K562 (cell line): ENCODE data around the gene CCDC192. TPM values are rescaled to one million over a fixed set of nuclear protein-coding genes. Genes with fewer than 3 reads are reported as not detected.

Experiments used
- ATAC-seq: fragments of 200-7000 bp; cut with Tn5 transposase; 3 replicates; pipeline ENCODE4 v1.9.1; 2020; ENCODE audit warnings: moderate library complexity
- BruUV-seq: library from RNA; stranded (reverse); fragments of 400-500 nt; replicated peaks from 2 replicates; lab custom pipeline; 2021; lab: Mats Ljungman, UMichigan
- CTCF ChIA-PET: fragments of 300-600 bp; formaldehyde crosslinking; extraction: SDS; loops from one replicate; lab custom pipeline; 2021; ENCODE audit warnings: low intra/inter-chr PET ratio; lab: Yijun Ruan, JAX
- POLR2A ChIA-PET: fragments of 300-600, 350-650 bp; sonication (Branson Sonifier 250); formaldehyde crosslinking; extraction: SDS; loops from one replicate; lab custom pipeline; 2021; ENCODE audit warnings: antibody characterized with exemption, inconsistent platforms; lab: Yijun Ruan, JAX
- DNase-seq, 4 experiments: peaks; one replicate each; pipeline versions ENCODE4 v3.0.0 to v3.0.0-alpha.2; 2011 to 2018; ENCODE audit warnings: low spot score in 3 of 4, mixed read lengths in 3 of 4; ENCODE audit errors: extremely low read depth in 1 of 4
- FAIRE-seq: peaks from 2 replicates; lab custom pipeline; 2011; peaks lifted over from hg19 to GRCh38; lab: Jason Lieb, UNC
- H2AFZ ChIP-seq: 2 replicates; pipeline ENCODE4 v1.6.0; 2011; ENCODE audit warnings: low read depth, low read length, control low read depth, inconsistent platforms
- H3K27ac ChIP-seq: fragments of 200-600 bp; 3 replicates; pipeline ENCODE4 v1.8.0; 2011; ENCODE audit warnings: low read depth, mild to moderate bottlenecking, control low read depth, inconsistent platforms, low read length, moderate library complexity, mixed read lengths; ENCODE audit errors: extremely low read depth
- H3K27me3 ChIP-seq, 2 experiments: fragments of 300-600 bp in 1 of 2; 2 replicates in 1 of 2; 3 replicates in 1 of 2; pipeline versions ENCODE4 v1.6.0 to v1.8.0; 2011; ENCODE audit warnings: inconsistent platforms in 2 of 2, low read length in 2 of 2, mild to moderate bottlenecking in 1 of 2, mixed read lengths in 1 of 2, moderate library complexity in 1 of 2; ENCODE audit not compliant: control insufficient read depth in 2 of 2, insufficient read depth in 2 of 2
- H3K36me3 ChIP-seq: fragments of 300-600 bp; 3 replicates; pipeline ENCODE4 v1.8.0; 2011; ENCODE audit warnings: mild to moderate bottlenecking, low read length, inconsistent platforms; ENCODE audit not compliant: control insufficient read depth, insufficient read depth
- H3K4me1 ChIP-seq, 2 experiments: fragments of 200-600 bp in 1 of 2; replicated peaks in 1 of 2; 2 replicates in 1 of 2; 3 replicates in 1 of 2; pipeline versions ENCODE4 v1.5.1 to v1.8.0; 2011; ENCODE audit warnings: inconsistent platforms in 2 of 2, low read length in 2 of 2, mild to moderate bottlenecking in 1 of 2, mixed read lengths in 1 of 2, moderate library complexity in 1 of 2; ENCODE audit not compliant: control insufficient read depth in 2 of 2, insufficient read depth in 2 of 2
- H3K4me2 ChIP-seq: 2 replicates; pipeline ENCODE4 v1.6.1; 2011; ENCODE audit warnings: low read length, control low read depth, inconsistent platforms, mixed read lengths; ENCODE audit not compliant: insufficient read depth
- H3K4me3 ChIP-seq: fragments of 200-600 bp; sonication (generic), shearing (Covaris generic); 2 replicates; pipeline ENCODE4 v1.5.1; 2016; ENCODE audit warnings: control low read depth, inconsistent platforms
- H3K79me2 ChIP-seq: fragments of 200-600 bp; 3 replicates; pipeline ENCODE4 v1.8.0; 2011; ENCODE audit warnings: low read length, inconsistent platforms; ENCODE audit not compliant: control insufficient read depth, insufficient read depth
- H3K9ac ChIP-seq, 2 experiments: 2 replicates each; pipeline versions ENCODE4 v1.6.0 to v1.6.1; 2011; ENCODE audit warnings: low read depth in 2 of 2, low read length in 2 of 2, control low read depth in 1 of 2, inconsistent platforms in 1 of 2, mild to moderate bottlenecking in 1 of 2, mixed read lengths in 1 of 2; ENCODE audit not compliant: insufficient read depth in 1 of 2
- H3K9me1 ChIP-seq: one replicate; pipeline ENCODE4 v1.6.0; 2011; ENCODE audit warnings: inconsistent platforms, mild to moderate bottlenecking, low read length, moderate library complexity; ENCODE audit not compliant: control insufficient read depth, insufficient read depth
- H3K9me3 ChIP-seq: replicated peaks from 2 replicates; pipeline ENCODE4 v1.5.1; 2011; ENCODE audit warnings: low read depth, low read length, inconsistent platforms; ENCODE audit not compliant: control insufficient read depth, insufficient read depth
- H4K20me1 ChIP-seq: replicated peaks from 2 replicates; pipeline ENCODE4 v1.6.1; 2011; ENCODE audit warnings: low read length, inconsistent platforms, mixed read lengths; ENCODE audit not compliant: control insufficient read depth, insufficient read depth
- ELF2 ChIP-seq: fragments of 250-450 bp; sonication (Bioruptor Pico); IDR thresholded peaks from 2 replicates; pipeline ENCODE4 v1.5.0; 2021; ENCODE audit warnings: mild to moderate bottlenecking
- EP400 ChIP-seq: fragments of 450-650 bp; IDR thresholded peaks from 2 replicates; pipeline ENCODE4 v1.6.1; 2017; ENCODE audit warnings: antibody characterized with exemption, mild to moderate bottlenecking, moderate library complexity
- MAFK ChIP-seq: IDR thresholded peaks from 2 replicates; pipeline ENCODE4 v1.6.1; 2011; ENCODE audit warnings: low read length, improper control_type of control experiment
- MYNN ChIP-seq, 2 experiments: sonication (generic); formaldehyde crosslinking in 1 of 2; IDR thresholded peaks; 2 replicates each; pipeline versions ENCODE4 v1.5.0 to v1.6.1; 2016 to 2020; ENCODE audit warnings: antibody characterized with exemption in 1 of 2, missing genetic modification reagents in 1 of 2
- NCOA2 ChIP-seq, 2 experiments: fragments of 450-650 bp; IDR thresholded peaks; 2 replicates each; pipeline ENCODE4 v1.6.1; 2018; ENCODE audit warnings: mild to moderate bottlenecking in 2 of 2, moderate library complexity in 1 of 2; ENCODE audit not compliant: partially characterized antibody in 2 of 2
- POLR2G ChIP-seq: fragments of 200-400 bp; formaldehyde crosslinking; IDR thresholded peaks from 2 replicates; pipeline ENCODE4 v1.6.1; 2017; ENCODE audit warnings: low read depth, mild to moderate bottlenecking, antibody characterized with exemption, low read length, moderate library complexity
- RAD51 ChIP-seq: fragments of 450-650 bp; IDR thresholded peaks from 2 replicates; pipeline ENCODE4 v1.7.1; 2016; ENCODE audit warnings: low read depth, mild to moderate bottlenecking, borderline replicate concordance
- RNF219 ChIP-seq: fragments of 250-450 bp; sonication (Bioruptor Pico); IDR thresholded peaks from 2 replicates; pipeline ENCODE4 v1.5.0; 2022; ENCODE audit warnings: mild to moderate bottlenecking
- USF1 ChIP-seq: sonication (generic); formaldehyde crosslinking; IDR thresholded peaks from 2 replicates; pipeline ENCODE4 v1.9.0; 2022; ENCODE audit warnings: mild to moderate bottlenecking, missing genetic modification reagents
- ZNF77 ChIP-seq: fragments of 250-450 bp; sonication (Bioruptor Pico); IDR thresholded peaks from 2 replicates; pipeline ENCODE4 v1.5.0; 2020
- ZNF778 ChIP-seq: fragments of 450-650 bp; formaldehyde crosslinking; IDR thresholded peaks from 2 replicates; pipeline ENCODE4 v1.4.0; 2020; ENCODE audit warnings: mild to moderate bottlenecking, moderate library complexity
- WGBS: fragments of 100-300 bp; shearing (Covaris generic); methylation state at CpG from one replicate; pipeline ENCODE4 v1.1.6; 2016; ENCODE audit warnings: low coverage, mixed read lengths; ENCODE audit not compliant: insufficient coverage; ENCODE audit errors: missing lambda C conversion rate; 5-methylcytosine and 5-hydroxymethylcytosine counted together
- in situ Hi-C: fragments of 300-500 bp; cut with MboI; formaldehyde crosslinking; loops from 4 replicates; pipeline ENCODE4 v1.15.0; 2018; ENCODE audit warnings: inconsistent platforms, mixed read lengths
- intact Hi-C: fragments of 100-400 bp; cut with micrococcal nuclease; formaldehyde crosslinking; loops from 2 replicates; pipeline ENCODE4 v1.14.2; 2022
- polyA plus RNA-seq, 8 experiments: library from polyadenylated mRNA; depleted of rRNA in 4 of 8; stranded (reverse) in 5 of 8; unstranded in 3 of 8; fragments of >200 nt; fragmentation: Nextera tagmentation in 2 of 8; fragmentation: Illumina TruSeq in 1 of 8; extraction: Ambion mirVana in 2 of 8; extraction: Trizol in 1 of 8; gene quantifications; 2 replicates each; pipeline versions ENCODE4 v1.2.1 to v1.2.3, GENCODE V29; 2011 to 2014; ENCODE audit warnings: inconsistent platforms in 1 of 8, missing spikeins in 1 of 8
- total RNA-seq, 7 experiments: library from RNA; depleted of rRNA in 6 of 7; stranded (reverse); fragments of >200 nt in 6 of 7; fragmentation: Illumina TruSeq in 2 of 7; extraction: Trizol in 2 of 7; gene quantifications; 2 replicates each; pipeline versions ENCODE4 v1.2.1 to v1.2.3, GENCODE V29; 2011 to 2021; ENCODE audit warnings: low replicate concordance in 1 of 7
- TF ChIP-seq, protein P1 (sequence below): fragments of 250-450 bp; sonication (Bioruptor Pico); IDR thresholded peaks from 2 replicates; pipeline ENCODE4 v1.5.0; 2021; ENCODE audit warnings: mild to moderate bottlenecking, moderate library complexity
- TF ChIP-seq, protein P2 (sequence below): sonication (generic); formaldehyde crosslinking; IDR thresholded peaks from 2 replicates; pipeline ENCODE4 v1.8.0; 2022; ENCODE audit warnings: missing genetic modification reagents, mild to moderate bottlenecking, moderate library complexity, borderline replicate concordance

CCDC192 gene
- total and polyA plus RNA-seq, 9 of the 15 experiments (the other 6 are each of a cell fraction or from before 2014, with no cell fraction given) = 0.21 to 0.66 (median 0.38) TPM; not detected in 2

- POLR2A ChIA-PET = interaction anchor here (1.1 kb wide), 1 partner anchor 9 kb away, joined by 3 read pairs; no protein-coding TSS in a partner anchor
- no peaks in the 10 kb centered on the region for H3K9me3 ChIP-seq
- intact Hi-C loops (no loop called here), in situ Hi-C loops (no loop called here)
- H3K36me3 ChIP-seq = no peaks in the 10 kb centered on the region
- no peak overlapping the region for H3K4me2 ChIP-seq
- no peaks in the 10 kb centered on the region for H4K20me1 ChIP-seq
- H3K27ac ChIP-seq = no peak overlapping the region
- no peak overlapping the region for H3K4me3 ChIP-seq
- FAIRE-seq (no peak), DNase-seq (no peak), ATAC-seq (no peak)
- H3K4me1 ChIP-seq = no peaks in the 10 kb centered on the region
- H3K27me3 ChIP-seq = peaks cover 0 to 11% of the 10 kb centered on the region in 2 experiments; a peak in 2 of 5 replicates
- no peak for TF ChIP-seq MYNN (IDR thresholded peaks at IDR 0.05)
- TF ChIP-seq MYNN (CRISPR knock-in tag; IDR thresholded peaks at IDR 0.05) = no peak
- TF ChIP-seq, protein P1, sequence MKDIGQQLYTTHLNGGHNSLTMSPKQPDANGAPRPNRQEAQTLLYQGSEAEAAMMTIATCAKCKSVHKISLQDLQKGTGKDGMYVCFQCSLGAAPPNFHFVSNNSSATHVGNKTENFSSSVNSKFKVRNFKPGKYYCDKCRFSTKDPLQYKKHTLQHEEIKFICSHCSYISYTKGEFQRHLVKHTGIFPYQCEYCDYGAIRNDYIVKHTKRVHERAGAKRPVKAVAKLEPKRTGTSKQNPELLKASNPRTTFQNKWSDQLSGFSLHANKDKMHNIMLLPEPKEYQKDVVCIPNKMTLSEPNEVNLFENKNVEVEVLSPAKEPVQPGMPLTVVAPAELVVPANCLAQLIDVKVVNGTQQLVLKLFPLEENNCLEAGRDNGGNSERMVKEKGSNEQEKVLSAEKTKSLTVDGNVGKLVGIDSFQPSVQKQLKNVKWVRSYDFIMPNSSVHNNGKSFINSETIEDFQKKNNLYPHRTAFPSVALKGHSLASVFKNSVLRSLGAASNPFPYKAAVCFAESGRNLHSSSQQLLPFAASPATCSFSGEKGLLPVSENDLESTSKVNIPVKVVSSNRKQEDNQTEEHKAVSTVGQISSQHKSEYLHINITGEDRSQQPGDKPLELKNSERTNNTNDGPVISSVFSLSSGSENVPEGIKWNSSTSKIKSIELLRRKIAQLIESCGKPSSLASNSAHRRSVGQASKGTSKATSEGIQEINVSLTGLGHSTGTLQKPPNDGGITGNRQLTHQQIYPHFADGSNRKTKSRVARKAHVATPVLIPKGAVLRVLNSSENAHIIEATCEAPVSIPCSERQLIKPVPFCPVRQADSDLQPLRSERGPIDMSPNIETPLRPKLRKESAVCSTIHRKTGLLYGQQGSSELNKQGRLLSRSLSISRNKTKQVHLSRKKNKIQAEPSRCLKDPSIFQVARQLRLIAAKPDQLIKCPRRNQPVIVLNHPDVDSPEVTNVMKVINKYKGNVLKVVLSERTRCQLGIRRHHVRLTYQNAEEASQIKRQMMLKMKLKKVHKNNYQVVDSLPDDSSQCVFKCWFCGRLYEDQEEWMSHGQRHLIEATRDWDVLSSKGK (CRISPR knock-in tag) = no peak
- no peak for TF ChIP-seq EP400
- no peak for TF ChIP-seq ELF2 (CRISPR knock-in tag)
- no peak for TF ChIP-seq RNF219 (CRISPR knock-in tag)
- TF ChIP-seq RAD51 = no peak
- no peak for TF ChIP-seq NCOA2 (IDR thresholded peaks at IDR 0.05; ENCODE audit: partially characterized antibody in 2 of 2)
- TF ChIP-seq ZNF77 (CRISPR knock-in tag) = no peak
- no peak for TF ChIP-seq USF1 (CRISPR knock-in tag)
- TF ChIP-seq, protein P2, sequence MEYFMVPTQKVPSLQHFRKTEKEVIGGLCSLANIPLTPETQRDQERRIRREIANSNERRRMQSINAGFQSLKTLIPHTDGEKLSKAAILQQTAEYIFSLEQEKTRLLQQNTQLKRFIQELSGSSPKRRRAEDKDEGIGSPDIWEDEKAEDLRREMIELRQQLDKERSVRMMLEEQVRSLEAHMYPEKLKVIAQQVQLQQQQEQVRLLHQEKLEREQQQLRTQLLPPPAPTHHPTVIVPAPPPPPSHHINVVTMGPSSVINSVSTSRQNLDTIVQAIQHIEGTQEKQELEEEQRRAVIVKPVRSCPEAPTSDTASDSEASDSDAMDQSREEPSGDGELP (CRISPR knock-in tag) = no peak
- TF ChIP-seq MAFK = no peak
- no peak for TF ChIP-seq POLR2G
- no peak for TF ChIP-seq ZNF778 (CRISPR knock-in tag)
- no TSS peak for BruUV-seq
- WGBS = 33% methylated on average over 1 of the region's 1 CpG
- no peak overlapping the region for H3K9ac ChIP-seq
- no peaks in the 10 kb centered on the region for H3K9me1 ChIP-seq
- CTCF ChIA-PET = no interaction called here
- no peak overlapping the region for H2AFZ ChIP-seq
- no peaks in the 10 kb centered on the region for H3K79me2 ChIP-seq
These were observed 231.6 kb downstream of the CCDC192 start for GRCh38 chr5:127934791-127935256.
